ENCODE results near the gene CSHL1. TPM values are rescaled to one million over a fixed set of nuclear protein-coding genes. Genes with fewer than 3 reads are reported as not detected.
"Not testable (repeated sequence)": the region's sequence is repeated elsewhere in the genome, so short reads cannot be mapped to it uniquely, and the experiment has no call there.

CSHL1 gene
- polyA plus RNA-seq, 5 donors, result 0.74 TPM; not detected in 4

DNA sequence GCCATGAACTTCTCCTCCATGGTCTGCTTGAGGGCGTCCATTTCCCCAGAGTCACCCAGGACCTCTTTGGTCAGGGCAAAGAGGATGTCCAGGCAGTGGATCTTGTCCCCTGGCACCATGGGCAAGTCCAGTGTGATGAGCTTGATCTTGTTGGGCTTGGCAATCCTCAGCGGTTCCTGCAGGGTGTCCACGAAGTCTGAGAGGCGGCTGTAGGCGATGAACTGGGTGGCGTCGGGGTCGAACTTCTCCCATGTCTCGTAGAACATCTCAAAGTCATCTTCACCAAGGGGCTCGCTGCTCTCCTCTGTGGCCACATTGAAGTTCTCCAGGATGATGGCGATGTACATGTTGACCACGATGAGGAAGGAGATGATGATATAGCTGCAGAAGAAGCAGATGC, 30.1 kb upstream of the CSHL1 start:
- no peak for DNase-seq

DNA sequence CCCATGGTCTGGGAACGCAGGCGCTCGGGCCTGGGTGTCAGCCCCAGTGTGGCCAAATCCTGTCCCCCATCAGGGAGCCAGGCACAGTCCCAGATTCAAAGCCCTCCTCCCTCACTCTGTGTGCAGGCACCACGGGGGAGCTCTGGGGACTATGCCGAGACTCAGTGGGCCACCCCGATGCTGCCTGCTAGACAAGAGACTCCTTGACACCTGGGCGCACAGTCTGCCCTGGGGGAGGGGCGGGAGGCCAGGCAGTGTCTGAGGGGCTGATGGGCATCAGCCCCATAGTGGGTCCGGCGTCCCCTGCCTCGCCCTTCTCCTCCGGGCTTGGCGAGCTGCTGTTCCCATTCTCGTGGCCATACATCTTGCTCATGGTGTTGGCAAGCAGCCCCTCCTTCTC, 29.5 kb upstream of the CSHL1 start:
- no peak for DNase-seq

DNA sequence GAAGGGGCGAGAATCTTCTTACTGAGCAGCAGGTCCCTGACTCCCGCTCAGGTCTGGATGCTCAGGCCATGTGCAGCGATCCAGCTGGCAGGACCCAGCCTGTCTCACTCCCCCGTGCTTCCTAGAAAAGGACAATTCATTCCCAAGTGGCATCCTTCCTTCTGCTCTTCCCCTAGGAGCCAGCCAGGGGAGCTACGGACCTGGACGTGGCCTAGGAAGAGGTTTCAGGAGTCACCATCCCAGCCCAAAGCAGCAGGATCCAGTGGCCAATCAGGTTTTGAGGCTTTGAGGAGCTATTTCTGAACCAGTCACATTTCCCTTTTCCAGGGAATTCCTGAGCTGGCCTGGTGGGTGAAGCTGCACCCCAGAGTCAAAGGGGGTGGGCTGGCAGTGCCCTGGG, 28.8 kb upstream of the CSHL1 start:
- no peak for DNase-seq

DNA sequence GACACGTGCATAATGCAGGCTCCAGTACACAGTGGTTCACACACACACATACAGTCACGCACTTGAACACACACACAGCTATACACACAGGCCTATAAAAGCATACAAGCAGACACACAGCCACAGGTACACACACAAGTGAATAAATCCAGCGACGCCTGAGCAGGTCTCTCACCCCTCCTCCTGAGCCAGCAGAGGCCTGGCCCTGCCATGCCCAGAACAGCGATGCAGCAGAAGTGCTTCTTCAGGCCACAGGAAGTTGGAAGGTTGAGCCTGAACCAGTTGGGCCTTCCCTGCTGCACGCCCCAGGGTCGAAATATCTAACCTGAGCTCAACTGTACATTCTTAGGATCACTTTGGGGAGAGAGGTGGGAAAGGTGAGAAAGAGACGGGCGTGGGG, 28.3 kb upstream of the CSHL1 start:
- no peak for DNase-seq

DNA sequence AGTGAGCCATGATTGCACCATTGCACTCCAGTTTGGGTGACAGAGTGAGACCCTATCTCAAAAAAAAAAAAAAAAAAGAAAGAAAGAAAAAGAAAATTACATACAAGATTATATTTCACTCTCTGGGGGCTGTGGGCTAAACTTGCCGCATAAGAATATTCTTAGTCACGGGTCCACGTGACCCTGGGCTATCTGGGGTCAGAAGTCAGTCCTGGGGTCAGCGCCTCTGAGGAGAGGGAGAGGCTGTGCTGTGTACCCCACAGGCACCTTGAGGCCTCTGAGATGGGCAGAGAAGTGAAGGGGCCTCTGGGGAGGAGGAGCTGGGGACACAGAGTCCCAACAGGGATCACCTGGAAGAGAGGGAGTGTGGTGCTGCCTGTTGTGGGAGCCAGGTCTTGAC, 26.9 kb upstream of the CSHL1 start:
- no peak for DNase-seq

DNA sequence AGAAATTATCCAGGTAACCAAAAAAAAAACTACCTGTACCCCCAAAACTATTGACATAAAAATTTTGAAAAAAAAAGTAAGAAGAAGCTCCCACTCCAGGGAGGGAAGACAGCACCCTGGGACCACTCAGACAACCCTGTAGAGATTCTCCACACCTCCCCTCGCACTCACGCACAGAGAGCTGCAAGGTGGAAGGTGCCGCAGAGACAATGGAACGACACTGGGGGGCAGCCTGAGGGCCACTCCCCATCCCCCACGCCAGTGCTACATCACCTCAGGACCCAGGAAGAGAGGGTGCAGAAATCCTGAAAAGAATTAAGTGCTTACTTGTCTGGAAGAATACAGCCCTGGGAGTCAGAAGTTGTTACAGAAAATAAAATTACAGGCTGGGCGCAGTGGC, 26.3 kb upstream of the CSHL1 start:
- no peak for DNase-seq

DNA sequence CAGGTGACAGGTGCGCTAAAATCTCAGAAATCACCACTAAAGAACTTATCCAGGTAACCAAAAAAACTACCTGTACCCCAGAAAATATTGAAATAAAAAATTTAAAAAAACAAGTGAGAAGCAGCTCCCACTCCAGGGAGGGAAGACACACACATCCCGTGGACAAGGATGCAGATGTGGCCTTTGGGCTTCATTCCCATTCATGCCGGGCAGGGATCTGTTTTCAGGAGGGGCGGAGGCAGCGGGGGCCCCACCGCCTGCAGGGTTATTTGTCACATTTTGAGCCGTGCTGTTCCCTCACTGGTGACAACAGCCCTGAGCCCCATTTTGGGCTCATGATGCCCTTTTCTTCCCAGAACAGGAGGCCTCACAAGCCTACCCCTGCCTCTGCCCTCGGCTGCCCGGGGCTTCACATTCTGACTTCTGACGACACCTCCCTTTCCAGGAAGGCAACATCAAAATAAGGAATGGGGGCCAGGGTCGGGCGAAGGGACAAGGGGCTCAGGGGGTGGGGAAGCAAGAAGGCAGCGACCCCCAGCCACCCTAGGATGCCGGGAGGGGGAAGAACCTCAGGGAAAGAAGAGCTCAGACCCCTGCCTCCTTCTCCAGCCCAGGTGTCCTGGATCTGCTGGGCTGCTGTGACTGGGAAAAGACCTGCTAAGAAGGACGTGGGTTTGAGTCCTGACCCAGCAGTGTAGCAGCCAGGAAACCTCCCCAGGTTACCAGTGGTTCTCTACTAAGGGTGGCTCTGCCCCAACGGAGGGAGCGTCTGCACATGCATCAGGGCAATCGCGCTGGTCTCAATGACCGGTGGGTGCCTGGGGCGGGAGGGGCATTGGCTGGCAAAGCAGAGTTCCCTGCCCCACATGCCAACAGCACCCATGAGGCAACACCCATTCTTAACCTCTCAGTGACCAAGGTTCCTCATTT, 23.4 kb upstream of the CSHL1 start:
- DNase-seq, result no peak

DNA sequence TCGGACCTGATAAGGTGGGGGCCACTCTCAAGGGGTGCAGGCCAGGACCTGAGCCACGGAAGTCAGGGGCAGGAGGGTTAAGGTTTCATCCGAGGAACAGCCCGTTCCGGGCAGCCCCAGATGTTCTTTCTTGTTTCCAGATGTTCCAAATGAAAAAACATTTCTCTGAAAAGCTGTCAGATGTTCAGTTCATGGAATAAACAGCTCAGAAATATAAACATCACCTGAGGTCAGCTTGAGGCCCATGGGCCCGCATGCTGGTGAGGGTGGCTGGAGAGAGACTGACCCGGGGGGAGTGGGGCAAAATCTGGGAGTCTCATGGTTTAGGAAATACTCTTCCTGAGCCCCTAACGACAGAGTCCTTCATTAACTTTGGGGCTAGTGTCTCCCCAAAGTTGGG, 22.5 kb upstream of the CSHL1 start:
- no peak for DNase-seq

DNA sequence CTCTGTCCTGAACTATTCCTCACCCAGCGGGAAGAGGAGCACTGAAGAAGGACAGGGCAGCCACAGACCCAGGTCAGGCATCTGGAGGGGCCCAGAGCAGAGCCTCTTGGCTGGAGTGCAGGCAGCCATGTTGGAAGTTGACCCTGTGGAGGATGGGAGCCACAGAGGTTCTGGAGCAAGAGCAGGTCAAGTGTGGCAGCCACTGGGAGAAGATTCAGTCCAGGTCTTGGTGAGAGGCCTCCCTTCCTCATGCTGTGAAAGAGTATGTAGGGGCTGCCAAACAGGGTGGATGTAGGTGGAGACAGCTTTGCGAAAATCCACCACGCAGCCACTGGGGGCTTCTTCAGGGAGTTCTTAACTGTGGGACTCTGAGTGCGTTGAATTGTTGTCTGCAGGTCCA, 21.7 kb upstream of the CSHL1 start:
- no peak for DNase-seq

DNA sequence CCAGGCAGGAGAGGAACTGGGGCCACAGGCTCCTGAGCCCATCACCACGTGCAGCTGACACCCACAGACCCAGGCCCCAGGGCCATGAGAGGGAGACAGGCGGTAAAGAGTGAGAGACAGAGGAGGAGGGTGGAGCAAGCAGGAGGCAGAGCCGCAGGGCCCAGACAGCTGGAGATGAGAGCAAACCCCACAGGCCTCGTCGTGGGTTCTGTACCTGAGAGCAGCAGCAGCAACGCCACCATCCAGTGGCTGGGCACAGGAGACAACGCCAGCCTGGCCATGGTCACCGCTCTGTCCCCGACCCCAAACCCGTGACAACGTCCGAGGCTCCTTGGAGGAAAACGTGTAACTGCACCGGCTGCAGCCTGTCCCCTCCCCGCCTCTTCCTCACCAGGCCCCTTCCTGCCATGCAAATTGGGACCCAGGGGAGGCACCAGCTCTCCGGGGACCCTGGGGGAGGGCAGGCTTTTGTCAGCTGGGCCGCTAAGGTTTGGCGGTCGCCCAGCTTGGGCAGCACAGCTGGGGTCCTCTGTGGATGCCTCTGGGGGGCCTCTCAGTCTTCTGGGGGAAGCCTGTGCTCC, 21.0 kb upstream of the CSHL1 start, which contains the start of gene CD79B:
Gene CD79B (minus strand): TSS at position 351 of the 581 bp plus-strand sequence. CDS start 70 bp downstream, at position 281.
- no peak for DNase-seq

DNA sequence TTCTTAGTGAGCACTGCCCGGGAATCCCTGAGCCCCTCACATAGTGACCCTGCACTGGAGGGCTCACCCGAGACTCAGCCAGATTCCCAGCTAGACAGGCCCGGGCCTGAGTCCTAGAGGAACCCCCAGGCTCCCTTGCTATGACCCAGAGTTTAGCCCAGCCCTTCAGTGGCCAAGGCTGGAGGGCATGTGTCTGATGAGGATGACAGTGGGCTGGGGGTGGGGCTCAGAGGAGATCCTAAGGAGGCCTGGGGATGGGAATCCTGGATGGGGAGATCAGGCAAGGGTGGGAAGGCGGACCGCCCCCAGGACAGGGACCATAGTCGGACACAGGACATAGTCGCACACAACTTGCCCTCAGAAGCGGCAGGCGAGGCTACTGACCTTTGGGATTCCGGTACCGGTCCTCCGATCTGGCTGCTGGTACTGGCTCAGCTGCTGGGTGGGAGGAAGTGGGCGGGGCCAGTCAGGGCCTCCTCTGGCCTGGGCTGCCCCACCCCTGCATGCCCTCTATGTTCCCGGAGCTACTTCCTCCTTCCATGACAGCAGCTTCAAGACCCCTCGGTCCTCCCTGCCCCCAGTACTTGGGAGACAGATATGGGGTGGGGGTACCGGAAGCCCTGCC, 20.0 kb upstream of the CSHL1 start:
- no peak for DNase-seq

DNA sequence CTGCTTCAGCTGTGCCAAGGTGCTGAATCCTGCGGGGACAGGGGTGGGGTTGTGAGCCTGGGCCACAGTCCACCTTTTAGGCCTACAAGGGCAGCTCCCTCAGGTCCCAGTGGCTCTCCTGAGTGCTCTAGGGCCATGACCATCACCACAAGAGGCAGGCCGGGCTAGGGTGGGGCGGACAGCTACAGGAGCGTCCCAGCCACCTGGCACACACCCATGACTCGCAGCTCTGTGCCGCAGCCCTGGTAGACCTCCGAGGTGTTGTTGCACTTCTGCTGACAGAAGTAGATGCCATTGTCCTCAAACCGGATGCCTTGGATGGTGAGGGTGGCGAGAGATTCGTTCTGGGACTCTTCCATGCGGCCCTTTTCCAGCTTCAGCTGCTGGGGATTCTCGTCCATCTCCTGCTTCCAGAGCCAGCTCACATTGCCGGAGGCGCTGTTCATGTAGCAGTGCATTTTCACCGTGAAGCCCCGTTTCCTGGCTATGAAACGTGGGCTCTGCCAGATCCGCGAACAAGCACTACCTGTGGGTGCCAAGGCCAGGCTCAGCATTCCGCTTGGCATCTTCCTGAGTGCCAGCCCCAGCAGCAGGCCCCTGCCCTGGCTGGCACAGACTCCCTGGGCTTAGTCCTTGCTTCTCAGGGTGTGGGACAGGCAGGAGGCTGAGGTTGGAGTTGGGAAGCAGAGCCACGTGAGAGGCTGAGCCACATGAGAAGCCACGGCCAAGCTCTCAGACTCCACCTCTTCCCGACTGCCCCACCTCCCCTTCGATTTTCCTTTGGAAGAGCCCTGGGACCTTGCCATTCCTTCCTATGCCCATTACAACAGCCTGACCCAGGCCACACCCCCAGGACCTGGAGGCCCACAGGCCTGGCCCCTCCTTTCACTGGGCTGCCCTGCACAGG, 19.1 kb upstream of the CSHL1 start:
- no peak for DNase-seq

DNA sequence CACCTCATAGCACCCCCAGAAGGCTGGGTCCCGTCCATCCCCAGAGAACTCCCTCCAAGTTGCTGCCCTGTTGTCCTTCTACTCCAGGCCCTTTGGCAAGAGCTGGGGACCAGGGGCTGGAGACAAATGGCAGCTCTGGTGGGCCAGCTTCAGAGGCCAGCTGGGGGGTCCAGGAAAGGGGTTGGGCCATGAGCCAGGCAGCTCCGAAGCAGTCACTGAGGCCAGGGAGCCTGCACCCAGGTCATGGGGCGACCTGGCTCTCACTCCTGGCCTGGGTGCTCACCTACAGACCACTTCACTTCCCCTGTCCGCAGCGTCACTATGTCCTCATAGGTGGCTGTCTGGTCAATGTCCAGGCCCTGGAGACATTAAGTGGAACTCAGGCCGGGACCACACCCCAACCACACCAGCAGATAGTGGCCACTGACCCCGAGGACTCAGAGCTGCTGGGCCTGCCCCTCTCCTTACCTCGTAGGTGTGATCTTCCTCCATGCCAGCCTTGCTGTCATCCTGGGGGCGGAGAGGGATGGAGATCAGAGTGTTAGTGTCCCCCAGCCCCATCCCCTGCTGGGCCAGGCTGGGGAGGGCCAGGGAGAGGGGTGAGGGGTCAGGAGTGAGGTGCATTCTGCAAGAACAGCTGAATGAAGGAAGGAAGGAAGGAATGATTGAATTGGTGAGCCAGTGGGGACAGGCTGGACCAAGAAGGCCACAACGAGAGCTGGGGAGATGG, 18.1 kb upstream of the CSHL1 start:
- no peak for DNase-seq

DNA sequence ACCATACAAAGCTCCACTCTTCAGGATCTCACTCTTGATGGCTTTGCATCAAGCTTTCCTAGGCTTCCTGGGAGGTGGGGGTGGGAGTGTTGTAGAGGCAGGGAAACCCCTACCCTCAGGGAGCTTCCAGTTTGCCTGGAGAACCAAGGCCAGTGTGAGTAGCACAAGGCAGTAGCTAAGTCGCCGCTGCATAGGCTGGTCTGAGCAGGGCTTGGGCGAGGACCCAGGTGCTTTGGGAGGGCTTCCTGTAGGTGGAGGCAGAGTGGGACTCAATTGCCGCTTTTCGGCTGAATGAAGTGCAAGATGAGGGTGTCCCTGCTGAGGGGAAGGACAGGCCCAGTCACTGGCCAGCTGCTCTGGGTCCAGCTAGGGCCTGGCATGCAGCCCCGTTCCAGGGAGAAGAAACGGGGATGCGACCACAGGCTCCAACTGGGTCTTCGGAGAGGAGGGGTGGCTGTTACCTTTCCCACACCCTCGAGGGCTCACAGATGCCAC, 17.2 kb upstream of the CSHL1 start:
- DNase-seq, result no peak

DNA sequence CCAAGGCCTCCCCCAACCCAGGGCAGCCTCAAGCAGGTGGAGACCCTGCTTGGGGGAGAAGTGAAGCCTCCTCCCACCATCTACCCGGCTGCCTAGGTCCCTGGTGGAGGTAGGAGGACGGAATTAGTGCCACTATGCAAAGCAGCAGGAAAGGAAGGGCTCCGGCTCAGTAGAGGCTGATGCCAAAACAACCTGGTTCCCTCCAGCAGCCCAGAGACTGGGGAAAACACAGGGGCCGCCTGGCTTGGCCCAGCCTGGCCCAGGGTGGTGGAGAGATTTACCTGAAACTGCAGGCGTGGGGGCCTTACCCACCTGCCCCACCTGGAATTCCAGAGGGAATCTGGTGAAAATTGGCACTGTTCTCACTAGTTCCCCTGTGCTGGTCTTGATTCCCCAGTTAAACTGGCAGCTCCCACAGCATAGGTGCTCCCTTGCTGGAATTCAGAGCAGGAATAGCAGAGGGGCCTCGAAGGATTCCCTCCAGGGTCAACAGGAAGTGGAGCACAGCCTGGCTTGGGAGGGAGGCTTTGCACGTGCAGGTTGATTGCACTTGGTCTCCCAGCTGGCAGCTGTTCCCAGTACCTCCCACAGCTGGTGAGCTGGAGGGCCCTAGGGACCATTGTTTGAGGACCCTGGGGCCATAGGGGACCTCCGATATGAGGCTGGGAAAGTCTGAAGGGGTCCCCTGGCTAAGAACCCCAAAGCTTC, 16.6 kb upstream of the CSHL1 start:
- no peak for DNase-seq

DNA sequence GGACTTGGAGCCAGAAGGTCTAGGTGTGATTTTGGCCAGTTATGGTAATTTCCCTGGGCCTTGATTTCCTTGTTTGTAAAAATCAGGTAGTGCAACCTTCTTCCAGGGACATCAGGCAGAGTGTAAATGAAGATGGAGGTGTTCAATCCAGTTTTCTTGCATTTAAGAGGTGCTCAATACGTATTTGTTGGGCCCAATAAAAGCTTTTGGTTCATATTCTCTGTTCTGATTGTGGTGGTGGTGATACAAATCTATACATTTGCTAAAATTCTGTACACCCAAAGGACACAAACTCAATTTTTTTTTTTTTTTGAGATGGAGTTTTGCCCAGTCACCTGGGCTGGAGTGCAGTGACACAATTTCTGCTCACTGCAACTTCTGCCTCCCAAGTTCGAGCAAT, 15.1 kb upstream of the CSHL1 start:
- DNase-seq, result no peak

DNA sequence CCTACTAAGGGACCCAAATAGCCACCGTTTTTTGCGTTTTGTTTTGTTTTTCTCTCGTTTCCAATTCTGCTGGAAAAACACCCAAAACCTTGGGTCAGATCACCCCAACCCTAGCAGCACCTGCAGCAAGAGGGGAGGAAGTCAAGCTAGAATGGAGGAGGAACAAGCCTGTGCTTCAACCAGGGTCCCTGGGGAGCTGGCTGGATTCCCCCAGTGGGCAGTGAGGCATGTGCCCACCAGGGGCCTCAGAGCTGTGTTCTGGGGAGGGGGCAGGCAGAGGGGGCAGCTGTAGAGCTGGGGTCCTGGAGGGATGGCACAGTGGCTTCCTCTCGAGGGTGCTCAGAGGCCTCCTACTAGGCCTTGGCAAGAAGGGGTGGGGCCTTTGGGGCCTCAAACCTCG, 14.6 kb upstream of the CSHL1 start:
- DNase-seq, result no peak

DNA sequence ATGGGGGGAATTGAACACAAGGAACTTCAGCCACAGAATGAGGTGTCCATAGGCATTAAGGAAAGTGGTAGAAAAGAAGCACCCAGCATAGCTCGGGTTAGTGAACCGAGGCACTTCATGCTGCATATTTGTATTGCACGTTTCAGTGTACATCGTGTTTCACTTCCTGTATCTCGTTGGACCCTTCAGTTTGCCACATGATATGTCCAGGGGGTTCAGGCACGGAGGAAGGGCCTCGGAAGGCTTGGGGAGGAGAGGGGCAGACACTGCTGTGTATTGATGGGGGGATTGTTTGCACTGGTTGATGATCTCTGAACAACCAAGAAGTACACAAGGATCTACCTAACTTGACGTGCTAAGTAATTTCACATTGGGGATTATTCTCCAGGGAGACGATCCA, 11.3 kb upstream of the CSHL1 start:
- DNase-seq, result not testable (repeated sequence)

DNA sequence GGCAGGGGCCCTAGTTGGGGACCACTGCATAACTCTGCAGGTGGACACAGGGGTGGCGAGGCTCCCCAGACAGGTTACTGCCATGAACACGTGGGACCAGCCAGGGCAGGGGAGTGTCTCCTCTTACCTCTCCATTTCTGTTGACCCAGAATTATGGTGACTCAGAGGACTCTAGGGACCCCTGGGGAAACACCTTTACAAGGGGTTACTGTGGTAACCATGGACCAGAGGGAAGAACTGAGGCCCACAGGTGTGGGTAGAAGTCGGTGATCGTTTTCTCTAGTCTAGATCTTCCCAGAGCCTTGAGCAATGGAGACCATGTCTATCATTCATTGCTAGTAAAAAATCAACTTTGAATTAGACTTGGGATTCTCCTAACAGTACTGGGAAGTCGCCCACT, 9.7 kb upstream of the CSHL1 start:
- not testable (repeated sequence) for DNase-seq

DNA sequence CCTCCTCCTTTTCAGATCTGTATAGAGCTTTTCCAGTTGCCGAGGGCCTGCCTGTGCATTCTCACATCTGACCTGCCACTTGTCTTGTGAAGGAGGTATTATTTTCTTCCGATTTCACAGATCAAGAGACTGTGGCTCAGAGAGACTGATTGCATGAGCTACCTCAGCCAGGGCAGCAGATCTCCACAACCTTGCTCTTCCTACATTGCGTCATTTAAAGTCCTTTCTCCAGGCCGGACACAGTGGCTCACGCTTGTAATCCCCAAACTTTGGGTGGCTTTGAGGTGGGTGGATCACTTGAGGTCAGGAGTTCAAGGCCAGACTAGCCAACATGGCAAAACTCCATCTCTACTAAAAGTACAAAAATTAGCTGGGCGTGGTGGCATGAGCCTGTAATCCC, 9.0 kb upstream of the CSHL1 start:
- DNase-seq, result not testable (repeated sequence)

Measured in right lung (tissue), 5 donors.